Calu3 (cell line): ENCODE results near the gene TOP3B. TPM values are rescaled to one million over a fixed set of nuclear protein-coding genes. Genes with fewer than 3 reads are reported as not detected.

Experiments used
- BruUV-seq: library from RNA; stranded (reverse); fragments of 400-500 nt; replicated peaks from 2 replicates; lab custom pipeline; 2021; lab: Mats Ljungman, UMichigan
- CTCF ChIA-PET: fragments of 300-600 bp; sonication (Branson Sonifier 250); formaldehyde crosslinking; loops from one replicate; lab custom pipeline; 2022; ENCODE audit warnings: antibody characterized with exemption; lab: Charles Lee
- DNase-seq: peaks from one replicate; pipeline ENCODE4 v3.0.0; 2022
- H3K27ac Mint-ChIP-seq: one replicate; pipeline ENCODE4 v1.8.0; 2022; ENCODE audit warnings: mixed read lengths; ENCODE audit not compliant: unreplicated experiment
- H3K27me3 Mint-ChIP-seq: one replicate; pipeline ENCODE4 v1.8.0; 2022; ENCODE audit warnings: mixed read lengths; ENCODE audit not compliant: unreplicated experiment
- H3K36me3 Mint-ChIP-seq: one replicate; pipeline ENCODE4 v1.8.0; 2022; ENCODE audit warnings: mild to moderate bottlenecking, moderate library complexity, mixed read lengths; ENCODE audit not compliant: insufficient read depth, unreplicated experiment
- H3K4me1 Mint-ChIP-seq: one replicate; pipeline ENCODE4 v1.8.0; 2022; ENCODE audit warnings: mild to moderate bottlenecking, low read depth, mixed read lengths; ENCODE audit not compliant: unreplicated experiment
- H3K4me3 Mint-ChIP-seq: one replicate; pipeline ENCODE4 v1.8.0; 2022; ENCODE audit warnings: mild to moderate bottlenecking, low read depth, moderate library complexity, mixed read lengths; ENCODE audit not compliant: unreplicated experiment
- H3K9me3 Mint-ChIP-seq: one replicate; pipeline ENCODE4 v1.8.0; 2022; ENCODE audit warnings: low read depth, mixed read lengths; ENCODE audit not compliant: unreplicated experiment
- intact Hi-C: fragments of 100-400 bp; cut with micrococcal nuclease; formaldehyde crosslinking; loops from one replicate; pipeline ENCODE4 v1.10.0; 2022; ENCODE audit not compliant: unreplicated experiment
- total RNA-seq: library from RNA; stranded (reverse); gene quantifications from 2 replicates; pipeline ENCODE4 v1.2.3, GENCODE V29; 2022
- TF ChIP-seq, protein P1 (sequence below): fragments of 200-600 bp; IDR thresholded peaks from one replicate; pipeline ENCODE4 v1.8.0; 2022; ENCODE audit warnings: antibody characterized with exemption; ENCODE audit not compliant: unreplicated experiment

The TOP3B gene
- total RNA-seq, 1 experiment from 2014 or later, result 45.1 TPM

GRCh38 chr22:22019659-22020424 is 37.3 kb upstream of the TOP3B start:
- CTCF ChIA-PET, result no interaction called here
- H3K27me3 Mint-ChIP-seq, result peaks cover 89% of the 10 kb centered on the region

DNA sequence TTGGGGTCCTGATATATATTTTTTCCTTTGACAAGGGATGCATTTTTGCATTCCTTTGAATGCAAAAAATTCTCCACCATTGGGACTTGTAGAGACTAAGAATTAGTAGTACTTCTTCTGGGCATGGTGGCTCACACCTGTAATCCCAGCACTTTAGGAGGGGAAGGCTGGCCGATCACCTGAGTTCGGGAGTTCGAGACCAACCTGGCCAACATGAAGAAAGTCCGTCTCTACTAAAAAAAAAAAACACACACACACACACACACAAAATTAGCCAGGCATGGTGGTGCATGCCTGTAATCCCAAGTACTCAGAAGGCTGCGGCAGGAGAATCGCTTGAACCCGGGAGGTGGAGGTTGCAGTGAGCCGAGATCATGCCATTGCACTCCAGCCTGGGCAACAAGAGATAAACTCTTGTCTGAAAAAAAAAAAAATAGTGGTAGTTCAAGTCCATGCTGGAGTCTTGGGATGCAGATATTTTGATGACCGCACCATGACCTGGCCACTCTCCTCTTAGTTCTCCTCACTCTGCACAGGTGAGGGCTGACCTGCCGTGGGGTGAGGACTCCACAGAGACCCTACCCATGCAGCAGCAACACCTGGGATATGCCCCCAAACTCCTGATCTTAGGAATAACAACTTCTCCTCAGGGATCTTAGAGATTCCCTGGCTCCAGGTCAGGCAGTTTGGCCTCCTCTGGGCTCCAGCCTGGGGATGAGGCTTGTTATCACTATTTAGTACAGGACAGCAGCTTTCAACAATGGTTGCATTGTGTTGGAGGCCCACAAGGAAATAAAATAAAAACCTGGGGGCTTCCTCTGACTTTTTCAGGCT is 36.5 kb upstream of the TOP3B start:
- no peak overlapping the region for H3K27ac Mint-ChIP-seq

More at GRCh38 chr22:22019659-22020424, 37.3 kb upstream of the TOP3B start:
- no peak for DNase-seq
- no peak overlapping the region for H3K27ac Mint-ChIP-seq
- BruUV-seq, result no TSS peak
- intact Hi-C loops, result no loop called here
- H3K4me1 Mint-ChIP-seq, result no peaks in the 10 kb centered on the region
- no peaks in the 10 kb centered on the region for H3K36me3 Mint-ChIP-seq
- TF ChIP-seq, protein P1, sequence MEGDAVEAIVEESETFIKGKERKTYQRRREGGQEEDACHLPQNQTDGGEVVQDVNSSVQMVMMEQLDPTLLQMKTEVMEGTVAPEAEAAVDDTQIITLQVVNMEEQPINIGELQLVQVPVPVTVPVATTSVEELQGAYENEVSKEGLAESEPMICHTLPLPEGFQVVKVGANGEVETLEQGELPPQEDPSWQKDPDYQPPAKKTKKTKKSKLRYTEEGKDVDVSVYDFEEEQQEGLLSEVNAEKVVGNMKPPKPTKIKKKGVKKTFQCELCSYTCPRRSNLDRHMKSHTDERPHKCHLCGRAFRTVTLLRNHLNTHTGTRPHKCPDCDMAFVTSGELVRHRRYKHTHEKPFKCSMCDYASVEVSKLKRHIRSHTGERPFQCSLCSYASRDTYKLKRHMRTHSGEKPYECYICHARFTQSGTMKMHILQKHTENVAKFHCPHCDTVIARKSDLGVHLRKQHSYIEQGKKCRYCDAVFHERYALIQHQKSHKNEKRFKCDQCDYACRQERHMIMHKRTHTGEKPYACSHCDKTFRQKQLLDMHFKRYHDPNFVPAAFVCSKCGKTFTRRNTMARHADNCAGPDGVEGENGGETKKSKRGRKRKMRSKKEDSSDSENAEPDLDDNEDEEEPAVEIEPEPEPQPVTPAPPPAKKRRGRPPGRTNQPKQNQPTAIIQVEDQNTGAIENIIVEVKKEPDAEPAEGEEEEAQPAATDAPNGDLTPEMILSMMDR, result no peak
- H3K9me3 Mint-ChIP-seq, result no peaks in the 10 kb centered on the region
- H3K4me3 Mint-ChIP-seq, result no peak overlapping the region

DNA sequence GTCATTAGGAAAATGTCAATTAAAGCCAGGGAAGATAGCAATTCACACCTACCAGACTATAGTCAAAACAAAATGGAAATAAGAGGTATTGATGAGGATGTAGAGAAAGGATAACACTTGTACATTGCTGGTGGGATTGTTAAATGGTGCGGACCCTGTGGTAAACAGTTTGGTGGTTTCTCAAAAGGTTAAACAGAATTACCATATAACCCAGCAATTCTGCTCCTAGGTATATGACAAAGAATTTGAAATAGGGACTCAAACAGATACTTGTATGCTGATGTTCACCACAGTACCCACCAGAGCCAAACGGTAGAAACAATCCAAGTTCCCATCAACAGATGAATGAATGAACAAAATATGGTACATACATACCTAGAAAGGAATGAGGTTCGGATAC is 33.0 kb upstream of the TOP3B start:
- Mint-ChIP-seq H3K4me1 (no peaks in the 10 kb centered on the region), H3K4me3 (no peak overlapping the region), H3K36me3 (no peaks in the 10 kb centered on the region), H3K27me3 (peaks cover 81% of the 10 kb centered on the region), H3K9me3 (peaks cover 3% of the 10 kb centered on the region), H3K27ac (no peak overlapping the region)
- BruUV-seq, result no TSS peak
- TF ChIP-seq, protein P1, result no peak
- CTCF ChIA-PET, result no interaction called here
- no peak for DNase-seq
- intact Hi-C loops, result no loop called here

More for the DNA sequence above, 36.5 kb upstream of the TOP3B start:
- DNase-seq, result no peak
- peaks cover 83% of the 10 kb centered on the region for H3K27me3 Mint-ChIP-seq
- intact Hi-C loops, result no loop called here
- no peaks in the 10 kb centered on the region for H3K4me1 Mint-ChIP-seq
- no peak overlapping the region for H3K4me3 Mint-ChIP-seq
- no peaks in the 10 kb centered on the region for H3K36me3 Mint-ChIP-seq
- no TSS peak for BruUV-seq
- TF ChIP-seq, protein P1, result no peak
- CTCF ChIA-PET, result no interaction called here
- no peaks in the 10 kb centered on the region for H3K9me3 Mint-ChIP-seq

GRCh38 chr22:22014285-22014659 is 31.7 kb upstream of the TOP3B start:
- TF ChIP-seq, protein P1, result no peak
- DNase-seq, result no peak
- H3K27me3 Mint-ChIP-seq, result peaks cover 83% of the 10 kb centered on the region
- intact Hi-C loops, result no loop called here
- no peaks in the 10 kb centered on the region for H3K36me3 Mint-ChIP-seq
- H3K27ac Mint-ChIP-seq, result no peak overlapping the region
- peaks cover 3% of the 10 kb centered on the region for H3K9me3 Mint-ChIP-seq
- no peaks in the 10 kb centered on the region for H3K4me1 Mint-ChIP-seq
- CTCF ChIA-PET, result no interaction called here
- no peak overlapping the region for H3K4me3 Mint-ChIP-seq
- no TSS peak for BruUV-seq
